GM18499 (cell line): ENCODE data around the gene MOV10.
"Not testable (repeated sequence)": the region's sequence is repeated elsewhere in the genome, so short reads cannot be mapped to it uniquely, and the experiment has no call there.

Experiments used
- ATAC-seq: cut with Tn5 transposase; IDR thresholded peaks from one replicate; pipeline ENCODE4 v1.9.1; 2021; ENCODE audit warnings: moderate number of reproducible peaks; ENCODE audit not compliant: insufficient read depth, unreplicated experiment

Gene MOV10

GRCh38 chr1:112711041-112711440 is 36.6 kb downstream of the MOV10 start:
- ATAC-seq = no peak

- no peak for ATAC-seq
Measured at GRCh38 chr1:112711670-112712069, 37.2 kb downstream of the MOV10 start.

- ATAC-seq = no peak
Measured at GRCh38 chr1:112712191-112712590, 37.7 kb downstream of the MOV10 start.

- ATAC-seq = no peak
Measured at GRCh38 chr1:112712701-112713128, 38.3 kb downstream of the MOV10 start.

- ATAC-seq = no peak
Measured at GRCh38 chr1:112713466-112714312, 39.2 kb downstream of the MOV10 start.

GRCh38 chr1:112714313-112715263 is 40.1 kb downstream of the MOV10 start:
- peak; percentile 5 for ATAC-seq

- peak; percentile 58 for ATAC-seq
Measured at GRCh38 chr1:112715264-112716053, 41.0 kb downstream of the MOV10 start, which contains the start of gene PPM1J. PPM1J (minus strand) TSS chr1:112715332; CDS start chr1:112715301, 31 bp downstream.

- no peak for ATAC-seq
Measured at GRCh38 chr1:112716133-112716720, 41.8 kb downstream of the MOV10 start.

GRCh38 chr1:112717263-112717873 is 42.9 kb downstream of the MOV10 start:
- ATAC-seq = no peak

- ATAC-seq = no peak
Measured at GRCh38 chr1:112718691-112719418, 44.4 kb downstream of the MOV10 start.

- no peak for ATAC-seq
Measured at GRCh38 chr1:112719706-112720105, 45.2 kb downstream of the MOV10 start.

GRCh38 chr1:112720800-112721199 is 46.3 kb downstream of the MOV10 start:
- no peak for ATAC-seq

- ATAC-seq = not testable (repeated sequence)
Measured at GRCh38 chr1:112721294-112721693, 46.8 kb downstream of the MOV10 start.

GRCh38 chr1:112721966-112722524 is 47.6 kb downstream of the MOV10 start:
- no peak for ATAC-seq

GRCh38 chr1:112722601-112723510 is 48.4 kb downstream of the MOV10 start:
- ATAC-seq = no peak

GRCh38 chr1:112723511-112723839 is 49.0 kb downstream of the MOV10 start:
- no peak for ATAC-seq

- ATAC-seq = not testable (repeated sequence)
Measured at GRCh38 chr1:112724240-112724639, 49.8 kb downstream of the MOV10 start.
